GM18868 (cell line): ENCODE data around the gene RPS27.
A peak's percentile ranks its signal among the peaks of the same experiment; 100 is the strongest.
"Not testable (repeated sequence)": the region's sequence is repeated elsewhere in the genome, so short reads cannot be mapped to it uniquely, and the experiment has no call there.

Source experiments
- ATAC-seq: cut with Tn5 transposase; IDR thresholded peaks from one replicate; pipeline ENCODE4 v1.9.1; 2021; ENCODE audit warnings: mild to moderate bottlenecking, moderate library complexity; ENCODE audit not compliant: unreplicated experiment

RPS27 gene

DNA sequence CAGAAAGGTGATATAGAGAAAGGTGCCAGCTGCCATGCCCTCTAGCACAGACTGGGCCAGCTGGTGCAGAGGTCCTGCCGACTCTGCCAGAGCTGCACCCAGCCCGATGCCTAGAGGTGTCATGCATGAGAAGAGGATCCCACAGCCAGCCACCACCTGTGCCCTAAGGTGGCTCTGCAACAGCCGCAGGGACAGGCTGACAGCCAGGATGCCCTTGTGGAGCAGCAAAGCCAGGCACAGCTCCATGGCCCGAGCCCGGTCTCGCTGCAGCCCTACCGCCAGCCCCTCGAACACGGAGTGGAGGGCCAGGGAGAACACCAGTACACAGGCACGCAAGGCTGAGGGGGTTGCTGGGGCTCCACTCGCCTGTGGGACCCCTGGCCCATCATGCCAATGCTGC lies 30.4 kb upstream of the RPS27 start:
- no peak for ATAC-seq

DNA sequence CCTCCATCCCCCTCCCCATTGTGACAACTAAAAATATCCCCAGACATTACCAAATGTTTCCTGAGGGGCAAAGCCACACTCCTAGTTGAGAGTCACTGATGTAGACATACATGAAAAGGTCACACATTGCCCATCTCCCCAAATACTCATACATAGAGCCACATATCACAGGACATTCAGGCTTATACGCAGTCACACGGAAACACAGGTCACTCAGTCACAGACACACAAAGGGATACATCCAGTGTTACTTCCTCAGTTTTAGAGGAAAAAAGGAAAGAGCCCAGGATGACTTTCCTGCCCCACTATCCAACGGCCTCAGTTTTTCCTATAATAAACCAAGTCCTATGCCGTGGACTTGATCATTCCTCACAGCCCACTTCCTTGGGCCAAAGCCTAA lies 29.1 kb upstream of the RPS27 start:
- no peak for ATAC-seq

DNA sequence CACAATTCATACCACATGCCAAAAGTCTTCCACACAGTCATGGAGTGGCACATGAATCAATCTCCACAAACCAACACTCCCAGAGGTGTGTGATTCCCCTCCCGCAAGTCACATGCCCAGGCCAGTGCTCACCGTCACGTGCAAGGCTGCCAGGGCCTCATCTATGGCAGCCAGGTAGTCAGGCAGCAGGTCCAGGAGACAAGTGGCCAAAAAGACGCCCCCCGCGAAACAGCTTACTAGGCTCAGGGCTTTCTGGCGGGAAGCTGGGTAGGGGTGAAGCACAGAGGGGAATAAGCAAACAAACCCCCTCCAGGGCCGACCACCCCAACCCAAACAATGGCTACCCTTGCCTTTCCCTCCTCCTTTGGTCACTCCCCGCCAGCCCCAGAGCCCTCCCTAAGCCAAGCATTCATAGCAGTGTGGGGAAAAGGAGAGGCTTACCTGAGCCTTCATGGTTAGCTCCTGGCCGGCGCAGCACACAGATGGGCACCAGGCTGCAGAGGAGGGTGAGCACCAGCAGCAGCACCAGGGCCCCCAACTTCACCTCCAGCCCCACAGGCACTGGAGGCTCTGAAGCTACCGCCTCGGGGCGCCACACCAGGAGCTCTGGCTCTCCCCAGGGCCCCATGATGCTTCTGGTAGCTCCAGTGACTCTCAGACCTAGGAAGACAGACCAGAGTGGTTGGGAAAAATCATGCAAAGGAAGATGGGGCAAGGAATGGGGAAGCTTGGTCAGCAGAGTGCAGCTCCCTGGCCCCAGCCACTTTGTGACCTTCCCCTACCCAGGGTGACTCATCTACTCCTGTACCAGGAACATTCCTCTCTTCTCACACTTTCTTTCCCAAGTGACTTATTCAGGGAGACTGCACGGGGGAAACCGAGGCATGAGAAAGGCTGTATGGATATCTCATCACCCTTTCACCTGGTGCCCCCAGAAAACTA lies 28.2 kb upstream of the RPS27 start:
- ATAC-seq, result no peak

DNA sequence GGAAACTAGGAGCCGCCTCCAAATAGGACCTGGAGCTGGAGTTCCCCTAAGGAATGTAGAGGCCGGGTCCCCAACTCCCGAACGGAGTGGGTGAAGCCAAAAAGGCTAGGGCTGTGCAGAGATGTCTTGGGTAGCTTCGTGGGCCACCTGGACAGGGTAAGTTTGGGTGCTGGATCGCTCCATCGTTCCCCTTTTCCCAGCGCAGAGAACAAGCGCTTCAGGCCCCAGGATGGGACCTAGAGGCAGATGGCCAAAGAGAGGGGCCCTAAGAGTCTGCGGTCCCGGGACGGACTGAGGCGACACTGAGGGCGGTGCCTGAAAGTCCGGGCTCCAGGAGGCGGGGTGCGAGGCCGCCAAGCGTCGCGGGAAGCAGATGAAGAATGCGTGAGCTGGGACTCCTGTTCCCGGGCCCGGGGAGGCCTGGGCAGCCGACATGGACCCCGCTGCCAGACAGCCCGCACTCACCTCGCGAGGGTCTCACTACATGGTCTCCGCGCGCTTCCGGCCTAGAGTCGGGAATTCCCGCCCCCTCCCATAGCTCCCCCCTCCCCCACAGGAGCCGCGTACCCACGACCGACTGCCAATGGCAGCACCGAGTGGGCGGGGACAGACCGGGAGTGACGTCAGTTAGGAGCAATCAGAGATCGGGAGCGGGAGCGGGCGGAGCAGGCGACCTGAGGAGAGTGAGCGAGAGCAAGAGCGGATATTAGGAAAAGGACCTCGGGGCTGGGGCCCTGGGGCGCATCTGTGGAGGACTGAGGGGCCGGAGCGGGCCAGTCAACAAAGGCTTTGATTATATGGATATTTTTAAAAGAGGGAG lies 27.3 kb upstream of the RPS27 start, which contains the start of gene SLC39A1:
Gene SLC39A1, minus strand, starts transcription at position 508 of the 820 bp plus-strand sequence. CDS start 822 bp downstream, outside the sequence.
- peak; percentile 45 for ATAC-seq

DNA sequence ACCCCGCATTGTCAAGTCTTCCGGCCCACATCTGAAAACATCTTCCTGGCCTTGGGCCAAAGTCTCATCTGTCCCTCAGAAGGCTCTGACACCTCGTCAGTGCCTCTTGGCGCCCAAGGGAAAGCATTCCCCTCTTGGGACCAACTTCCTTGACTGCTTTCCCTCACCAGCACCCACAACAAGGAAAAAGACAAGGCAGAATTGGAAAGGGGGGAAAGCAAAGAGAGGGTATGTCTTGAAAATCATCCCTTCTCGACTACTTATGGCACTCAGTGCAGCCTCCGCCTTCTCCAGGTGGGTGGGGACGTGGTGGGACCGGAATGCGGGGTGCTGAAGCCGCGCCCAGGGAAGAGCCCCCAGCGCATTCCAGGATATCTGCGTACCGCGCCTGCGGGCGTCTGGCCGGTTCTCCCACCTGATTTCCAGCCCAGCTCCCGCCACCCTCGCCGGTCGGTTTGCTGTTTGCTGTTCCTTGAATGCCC lies 26.7 kb upstream of the RPS27 start:
- no peak for ATAC-seq

DNA sequence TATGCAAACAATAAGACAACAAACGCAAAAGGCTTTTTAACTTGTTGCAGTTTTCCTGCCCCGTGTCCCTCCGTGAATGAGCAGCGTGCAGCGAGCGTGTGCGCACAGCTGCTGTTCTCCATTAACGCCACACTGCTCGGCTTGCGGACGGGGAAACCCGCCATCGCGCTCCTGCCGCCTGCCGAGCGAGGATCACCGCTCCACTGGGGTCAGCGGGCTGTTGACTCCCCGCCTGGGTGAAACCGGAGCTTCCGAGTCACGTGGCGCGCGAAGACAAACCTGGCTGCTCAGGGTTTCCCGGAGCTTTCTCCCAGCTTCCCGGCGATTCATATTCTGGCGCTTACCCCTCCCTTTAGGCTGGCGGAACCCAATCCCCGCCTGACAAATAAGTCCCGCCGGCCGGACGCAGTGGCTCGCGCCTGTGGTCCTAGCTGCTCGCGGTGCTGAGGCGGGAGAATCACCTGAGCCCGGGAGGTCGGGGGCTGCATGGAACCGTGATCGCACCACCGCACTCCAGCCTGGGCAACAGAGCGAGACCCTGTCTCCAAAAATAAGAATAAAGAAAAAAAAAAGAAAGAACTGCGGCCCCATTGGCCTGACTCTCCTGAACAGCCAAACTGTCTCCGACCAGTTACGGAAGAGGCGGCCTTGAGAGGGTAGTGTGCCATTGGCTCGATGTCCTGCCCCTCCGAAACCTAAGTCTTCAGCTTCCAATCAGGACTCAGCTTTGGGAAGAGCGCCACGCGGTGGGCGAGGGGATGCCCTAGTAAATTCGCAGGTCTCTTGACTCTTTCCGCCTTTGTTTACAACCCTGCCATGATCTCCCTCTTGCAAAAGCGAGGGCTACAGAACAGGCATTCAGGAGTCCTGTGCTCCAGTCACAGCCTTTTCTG lies 23.2 kb upstream of the RPS27 start, which contains the start of gene CREB3L4:
Gene CREB3L4, plus strand, starts transcription at position 796 of the 893 bp plus-strand sequence. CDS start 624 bp downstream, outside the sequence.
- peak; percentile 79 for ATAC-seq

DNA sequence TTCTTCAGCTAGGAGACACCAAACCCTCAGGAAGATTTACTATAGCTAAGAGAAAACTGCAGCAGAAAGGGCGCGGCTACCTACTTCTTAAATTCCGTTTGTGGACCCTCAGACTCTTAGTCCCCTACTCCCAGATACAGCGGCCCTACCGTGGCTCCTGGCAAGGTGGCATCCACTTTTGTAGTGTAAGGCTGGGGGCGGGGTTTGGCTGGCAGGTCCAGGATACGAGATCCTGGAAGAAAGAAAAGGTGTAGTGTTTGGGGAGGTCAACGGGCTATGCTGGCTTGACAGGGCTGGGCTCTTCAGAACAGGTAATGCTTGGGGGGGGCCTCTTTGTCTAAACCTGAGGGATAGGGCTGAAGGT lies 22.6 kb upstream of the RPS27 start:
- no peak for ATAC-seq

DNA sequence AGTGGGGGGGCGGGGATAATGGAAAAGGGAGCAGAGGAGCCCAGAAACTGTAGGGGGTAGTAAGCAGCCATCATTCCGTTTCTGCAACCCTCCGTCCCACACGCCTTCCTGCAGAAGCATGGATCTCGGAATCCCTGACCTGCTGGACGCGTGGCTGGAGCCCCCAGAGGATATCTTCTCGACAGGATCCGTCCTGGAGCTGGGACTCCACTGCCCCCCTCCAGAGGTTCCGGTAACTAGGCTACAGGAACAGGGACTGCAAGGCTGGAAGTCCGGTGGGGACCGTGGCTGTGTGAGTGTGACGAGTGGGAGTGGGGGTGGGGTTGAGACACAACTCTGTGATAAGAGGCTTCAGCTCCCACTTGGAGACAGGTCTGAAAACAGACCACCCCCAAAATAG lies 22.2 kb upstream of the RPS27 start:
- ATAC-seq, result no peak

DNA sequence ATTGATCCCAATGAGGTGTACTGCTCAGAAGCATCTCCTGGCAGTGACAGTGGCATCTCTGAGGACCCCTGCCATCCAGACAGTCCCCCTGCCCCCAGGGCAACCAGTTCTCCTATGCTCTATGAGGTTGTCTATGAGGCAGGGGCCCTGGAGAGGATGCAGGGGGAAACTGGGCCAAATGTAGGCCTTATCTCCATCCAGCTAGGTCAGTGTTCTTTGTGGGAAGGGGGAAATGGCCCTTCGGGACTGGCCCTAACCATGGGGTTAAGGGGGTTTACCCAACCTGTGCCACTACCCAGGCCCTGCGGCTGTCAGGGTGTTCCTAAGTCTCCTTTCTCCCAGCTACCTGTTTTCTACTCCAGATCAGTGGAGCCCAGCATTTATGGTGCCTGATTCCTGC lies 21.6 kb upstream of the RPS27 start:
- ATAC-seq, result no peak

DNA sequence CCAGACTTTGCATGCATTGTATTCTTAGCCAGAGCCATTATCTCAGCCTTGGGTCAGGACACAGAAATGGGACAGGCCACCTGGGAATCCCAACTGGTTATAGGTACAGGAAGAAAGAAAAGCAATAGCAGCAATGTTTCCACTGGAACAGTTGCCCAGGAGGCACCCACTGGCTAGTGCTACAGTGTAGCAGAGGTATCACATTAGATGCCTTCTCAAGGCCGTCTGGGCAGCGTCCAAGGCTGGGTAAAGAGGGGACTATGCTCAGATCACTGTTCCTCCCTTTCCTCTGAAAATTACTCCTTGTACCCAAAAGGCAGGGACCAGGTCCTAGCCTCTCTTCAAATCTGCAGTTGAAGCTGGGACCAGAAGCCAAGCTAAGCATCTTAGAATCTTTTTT lies 20.2 kb upstream of the RPS27 start:
- ATAC-seq, result no peak

DNA sequence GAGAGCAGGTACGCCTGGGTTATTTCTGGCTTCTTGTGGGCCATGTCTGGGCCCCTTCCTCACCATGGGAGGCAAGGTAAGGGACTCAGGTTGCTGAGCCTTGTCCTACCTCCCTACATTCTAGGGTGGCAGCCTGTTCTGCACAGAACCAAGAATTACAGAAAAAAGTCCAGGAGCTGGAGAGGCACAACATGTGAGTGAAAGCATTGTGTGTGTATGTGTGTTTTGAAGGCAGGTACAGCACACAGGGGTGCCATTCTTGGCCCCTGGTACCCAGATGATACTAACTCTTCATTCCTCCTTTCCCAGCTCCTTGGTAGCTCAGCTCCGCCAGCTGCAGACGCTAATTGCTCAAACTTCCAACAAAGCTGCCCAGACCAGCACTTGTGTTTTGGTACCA lies 17.5 kb upstream of the RPS27 start:
- no peak for ATAC-seq

DNA sequence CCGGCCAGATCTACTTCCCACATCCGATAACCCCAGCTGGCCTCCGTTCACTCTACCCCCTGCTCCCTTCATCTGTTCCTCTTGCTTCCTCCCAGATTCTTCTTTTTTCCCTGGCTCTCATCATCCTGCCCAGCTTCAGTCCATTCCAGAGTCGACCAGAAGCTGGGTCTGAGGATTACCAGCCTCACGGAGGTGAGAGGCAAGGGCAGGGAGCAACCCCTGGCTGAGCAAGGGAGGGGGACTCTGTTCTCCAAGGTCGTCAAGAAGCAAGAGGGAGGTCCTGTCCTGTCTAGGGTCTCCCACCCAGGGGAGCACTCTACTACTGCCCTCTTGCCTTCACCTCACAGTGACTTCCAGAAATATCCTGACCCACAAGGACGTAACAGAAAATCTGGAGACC lies 17.0 kb upstream of the RPS27 start:
- ATAC-seq, result no peak

DNA sequence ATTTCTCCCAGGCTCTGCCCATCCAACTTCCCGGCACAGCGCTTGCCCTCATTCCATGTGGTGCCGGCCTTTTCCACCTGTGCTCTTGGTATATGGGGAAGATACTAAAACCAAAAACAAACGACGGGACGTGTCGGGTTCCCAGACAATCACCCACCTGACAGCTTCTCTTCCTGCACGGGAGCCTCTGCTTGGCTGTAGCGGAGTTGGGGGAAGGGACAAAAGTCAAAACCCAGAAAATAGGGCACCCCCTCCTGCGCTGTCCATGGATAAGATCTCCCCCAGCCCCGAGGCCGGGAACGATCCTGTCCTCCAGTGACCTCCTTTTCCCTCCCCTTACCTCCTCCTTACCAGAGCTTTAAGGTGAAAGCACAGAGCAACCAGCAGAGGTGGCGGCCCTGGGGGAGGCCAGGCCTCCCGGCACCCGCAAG lies 13.7 kb upstream of the RPS27 start:
- no peak for ATAC-seq

DNA sequence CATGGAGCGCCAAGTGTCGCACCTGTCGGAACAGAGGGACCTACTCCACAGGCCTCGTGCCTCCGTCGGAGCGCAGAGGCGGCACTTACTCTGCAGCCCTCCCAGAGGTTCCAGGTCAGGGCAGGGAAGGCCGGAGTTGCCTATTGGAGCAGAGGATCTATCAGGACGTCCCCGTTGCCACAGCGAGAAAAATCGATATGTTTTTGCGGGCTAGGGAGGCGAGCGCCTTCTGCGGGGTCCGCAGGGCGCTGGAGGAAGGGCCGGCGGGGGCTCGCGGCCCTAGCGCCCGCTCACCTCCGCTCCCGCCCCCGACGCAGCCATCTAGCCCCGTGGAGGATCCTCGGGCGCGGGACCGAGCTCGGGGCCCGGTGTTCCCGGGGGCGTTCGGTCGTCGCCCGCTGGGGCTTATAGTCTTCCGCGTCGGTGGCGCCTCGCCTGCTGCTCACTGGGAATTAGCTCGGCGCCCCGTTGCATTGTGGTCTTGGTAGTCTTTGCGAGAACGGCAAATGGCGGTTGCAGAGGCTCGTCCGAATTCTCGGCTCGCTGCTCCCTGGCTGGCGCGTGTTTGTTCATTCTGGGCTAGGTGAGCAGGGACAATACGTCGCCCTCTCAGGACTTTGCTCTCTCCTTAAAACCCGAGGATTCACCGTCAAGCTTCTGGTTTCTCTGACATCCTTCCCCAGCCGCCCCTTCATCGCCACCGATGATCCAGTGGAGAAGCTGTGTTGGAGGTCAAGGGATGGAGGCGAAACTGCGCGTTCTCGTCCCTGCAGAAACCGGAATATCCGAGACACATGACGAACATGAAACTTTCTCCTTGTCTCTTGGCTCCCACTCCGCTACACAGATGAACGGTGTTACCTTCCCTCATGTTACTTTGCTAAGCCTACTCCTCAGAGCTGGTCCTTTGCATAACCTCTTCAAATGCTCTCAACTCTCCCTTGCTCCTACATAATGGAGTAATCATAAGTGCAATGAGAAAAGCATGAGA lies 13.0 kb upstream of the RPS27 start, which contains the start of gene JTB:
Gene JTB, minus strand, starts transcription at position 425 of the 991 bp plus-strand sequence. Its CDS starts 422 bp downstream, at position 3.
- ATAC-seq, result peak; percentile 78

DNA sequence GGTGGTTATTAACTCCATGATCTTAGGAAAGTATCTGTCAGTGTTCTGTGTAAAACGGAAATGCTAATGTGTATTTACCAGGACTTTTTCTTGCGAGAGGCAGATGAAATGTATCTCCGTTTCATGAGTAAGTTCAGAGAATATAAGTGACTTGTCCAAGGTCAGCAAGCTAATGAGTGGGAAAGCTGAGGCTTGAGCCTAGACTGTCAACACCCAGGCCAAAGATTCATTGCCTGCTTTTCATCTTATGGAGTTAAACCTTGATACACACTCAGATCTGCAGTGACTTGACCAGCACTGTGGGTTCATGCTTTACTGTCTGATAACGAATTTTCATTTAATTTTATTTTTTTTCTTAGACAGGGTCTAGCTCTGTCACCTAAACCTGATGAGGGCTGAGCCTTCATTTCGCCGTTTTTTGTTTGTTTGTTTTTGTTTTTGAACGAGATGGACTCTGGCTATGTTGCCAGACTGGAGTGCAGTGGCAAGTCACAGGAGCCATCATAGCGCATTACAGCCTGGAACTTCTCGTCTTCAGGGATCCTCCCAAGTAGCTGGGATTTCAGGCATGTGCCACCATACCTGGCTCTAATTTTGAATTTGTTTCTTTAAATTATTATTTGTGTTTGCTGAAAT lies 12.2 kb upstream of the RPS27 start:
- no peak for ATAC-seq

DNA sequence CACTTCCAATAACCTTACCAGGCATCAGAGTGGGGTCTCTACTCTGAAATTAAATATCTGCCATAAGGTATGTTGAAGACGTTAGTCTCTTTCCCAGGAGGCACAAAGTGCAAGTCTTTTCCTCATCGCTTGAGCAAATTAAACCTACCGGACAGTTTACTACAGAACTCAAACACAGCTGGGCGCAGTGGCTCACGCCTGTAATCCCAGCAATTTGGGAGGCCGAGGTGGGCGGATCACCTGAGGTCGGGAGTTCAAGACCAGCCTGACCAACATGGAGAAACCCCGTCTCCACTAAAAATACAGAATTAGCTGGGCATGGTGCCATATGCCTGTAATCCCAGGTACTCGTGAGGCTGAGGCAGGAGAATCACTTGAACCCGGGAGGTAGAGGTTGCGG lies 11.5 kb upstream of the RPS27 start:
- not testable (repeated sequence) for ATAC-seq

DNA sequence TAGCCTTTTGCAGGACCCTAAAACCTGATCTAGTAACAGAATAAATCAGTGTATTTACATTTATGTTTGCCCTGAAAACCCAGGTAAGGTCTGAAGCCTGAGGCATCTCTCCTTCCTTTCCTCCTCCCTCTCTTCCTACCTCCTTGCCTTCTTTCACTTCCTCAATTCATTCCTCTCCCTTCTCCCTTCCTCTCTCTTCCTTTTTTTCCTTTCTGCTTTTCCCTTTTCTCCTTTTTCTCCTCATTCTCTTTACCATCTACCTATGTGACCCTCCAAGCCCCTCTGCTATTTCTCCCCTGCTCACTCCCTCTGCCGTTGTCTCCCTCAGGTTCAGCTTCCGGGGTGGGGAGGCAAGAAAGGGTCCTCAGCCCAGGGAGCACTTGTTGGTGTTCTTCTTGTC lies 8.8 kb upstream of the RPS27 start:
- ATAC-seq, result not testable (repeated sequence)

DNA sequence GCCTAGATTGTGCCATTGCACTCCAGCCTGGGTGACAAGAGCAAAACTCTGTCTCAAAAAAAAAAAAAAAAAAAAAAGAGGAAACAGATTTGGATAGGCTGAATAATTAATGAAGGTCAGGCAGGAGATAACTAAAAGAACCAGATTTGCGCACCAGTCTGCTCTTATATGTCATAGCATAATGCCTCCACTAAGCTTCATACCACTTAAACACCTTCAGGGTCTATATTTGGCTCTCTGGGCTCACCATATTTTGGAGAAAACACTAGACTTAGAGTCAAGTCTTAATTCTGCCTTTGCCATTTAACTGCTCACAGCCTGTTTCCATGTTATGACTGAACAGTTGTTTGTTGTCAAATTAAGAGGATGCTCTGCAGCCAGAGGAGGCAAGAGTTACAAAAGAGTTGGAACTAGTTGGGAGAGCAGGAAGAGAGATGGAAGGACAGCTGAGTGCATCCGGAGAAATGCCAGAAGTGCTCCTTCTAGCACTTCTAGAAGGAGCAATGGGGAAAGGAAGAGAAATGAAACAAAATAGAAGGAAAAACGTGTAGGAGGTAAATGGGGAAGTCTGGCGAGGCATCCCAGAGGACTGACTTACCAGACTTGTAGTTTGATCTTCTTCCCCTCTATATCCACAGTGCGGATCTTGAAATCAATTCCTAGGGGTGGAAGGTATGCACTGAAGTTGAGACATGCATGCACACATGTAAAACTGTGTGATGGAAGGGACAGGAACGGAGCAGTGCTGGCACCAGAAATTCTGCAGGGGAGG lies 6.3 kb upstream of the RPS27 start:
- ATAC-seq, result no peak
